ENCODE data around the gene ATXN10.
A peak's percentile ranks its signal among the peaks of the same experiment; 100 is the strongest.

Gene ATXN10

GRCh38 chr22:45762545-45763235 lies 91.1 kb downstream of the ATXN10 start:
- no peak for DNase-seq

- no peak for DNase-seq
Observed at GRCh38 chr22:45763236-45763624, 91.6 kb downstream of the ATXN10 start.

- DNase-seq, result no peak
Observed at GRCh38 chr22:45768490-45768889, 96.9 kb downstream of the ATXN10 start.

- no peak for DNase-seq
Observed at GRCh38 chr22:45769569-45770210, 98.1 kb downstream of the ATXN10 start.

GRCh38 chr22:45770506-45770905 lies 98.9 kb downstream of the ATXN10 start:
- no peak for DNase-seq

GRCh38 chr22:45771057-45771456 lies 99.4 kb downstream of the ATXN10 start:
- no peak for DNase-seq

- DNase-seq, result no peak
Observed at GRCh38 chr22:45771711-45772110, 100.1 kb downstream of the ATXN10 start.

- no peak for DNase-seq
Observed at GRCh38 chr22:45772743-45773142, 101.1 kb downstream of the ATXN10 start.

- DNase-seq, result no peak
Observed at GRCh38 chr22:45774001-45774670, 102.5 kb downstream of the ATXN10 start.

GRCh38 chr22:45775062-45775461 lies 103.4 kb downstream of the ATXN10 start:
- no peak for DNase-seq

- no peak for DNase-seq
Observed at GRCh38 chr22:45775569-45776312, 104.1 kb downstream of the ATXN10 start.

GRCh38 chr22:45776313-45776585 lies 104.6 kb downstream of the ATXN10 start:
- DNase-seq, result no peak

- DNase-seq, result peak in 1 of 2 experiments; percentile 42
Observed at GRCh38 chr22:45777046-45777851, 105.6 kb downstream of the ATXN10 start.

GRCh38 chr22:45777852-45778375 lies 106.3 kb downstream of the ATXN10 start:
- DNase-seq, result no peak

GRCh38 chr22:45781459-45781858 lies 109.8 kb downstream of the ATXN10 start:
- no peak for DNase-seq

GRCh38 chr22:45781966-45782365 lies 110.3 kb downstream of the ATXN10 start:
- DNase-seq, result no peak

- no peak for DNase-seq
Observed at GRCh38 chr22:45783021-45783420, 111.4 kb downstream of the ATXN10 start.

- DNase-seq, result no peak
Observed at GRCh38 chr22:45783690-45784089, 112.1 kb downstream of the ATXN10 start.

GRCh38 chr22:45784357-45785277 lies 113.0 kb downstream of the ATXN10 start:
- DNase-seq, result no peak

- no peak for DNase-seq
Observed at GRCh38 chr22:45785458-45785857, 113.8 kb downstream of the ATXN10 start.

- no peak for DNase-seq
Observed at GRCh38 chr22:45786726-45787125, 115.1 kb downstream of the ATXN10 start.

Measured in NCI-H2081 (cell line).